ENCODE results near the gene CPT2. TPM values are rescaled to one million over a fixed set of nuclear protein-coding genes. Genes with fewer than 3 reads are reported as not detected.
A peak's percentile ranks its signal among the peaks of the same experiment; 100 is the strongest.

The CPT2 gene
- total and polyA plus RNA-seq, 4 donors, result 27.4 to 109 (median 74.8) TPM

DNA sequence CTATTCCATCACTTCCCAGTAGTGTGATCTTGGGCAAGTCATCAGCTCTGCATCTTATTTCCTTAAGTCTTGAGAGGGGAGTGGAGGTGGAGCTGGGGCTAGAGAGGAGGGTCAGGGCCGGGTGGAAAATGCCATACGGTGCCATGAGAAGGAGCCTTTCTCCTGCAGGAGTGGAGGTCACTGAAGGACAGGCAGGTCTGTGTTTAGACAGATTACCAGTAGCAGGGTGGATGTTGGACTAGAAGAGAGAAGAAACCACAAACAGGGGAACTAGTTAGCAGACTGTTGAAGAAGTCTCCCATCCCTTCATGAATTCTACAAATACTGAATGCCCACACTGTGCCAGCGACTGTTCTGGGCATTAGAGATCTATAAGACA lies 13.9 kb upstream of the CPT2 start:
- peaks cover 21 to 47% (median 39%) of the 10 kb centered on the region in 4 donors for H3K4me1 ChIP-seq (ENCODE audit: control insufficient read depth in 4 of 4, insufficient read depth in 4 of 4, low read length in 3 of 4)
- peak overlapping the region; percentile 79 to 82 for H3K27ac ChIP-seq (ENCODE audit: low read depth in 1 of 2, low read length in 2 of 2)
- no peak for DNase-seq (ENCODE audit: low spot score)
- H3K9ac ChIP-seq (ENCODE audit: low read depth in 1 of 2, low read length in 2 of 2), result peak overlapping the region in 1 of 2 donors; percentile 50
- no peaks in the 10 kb centered on the region for H3K36me3 ChIP-seq (ENCODE audit: control insufficient read depth in 4 of 4, insufficient read depth in 3 of 4, low read depth in 1 of 4, low read length in 3 of 4)
- no peaks in the 10 kb centered on the region for H3K27me3 ChIP-seq (ENCODE audit: control insufficient read depth in 4 of 4, insufficient read depth in 4 of 4, low read length in 3 of 4)
- WGBS, result 46% methylated on average over 3 of the region's 3 CpGs
- TF ChIP-seq, protein P1, sequence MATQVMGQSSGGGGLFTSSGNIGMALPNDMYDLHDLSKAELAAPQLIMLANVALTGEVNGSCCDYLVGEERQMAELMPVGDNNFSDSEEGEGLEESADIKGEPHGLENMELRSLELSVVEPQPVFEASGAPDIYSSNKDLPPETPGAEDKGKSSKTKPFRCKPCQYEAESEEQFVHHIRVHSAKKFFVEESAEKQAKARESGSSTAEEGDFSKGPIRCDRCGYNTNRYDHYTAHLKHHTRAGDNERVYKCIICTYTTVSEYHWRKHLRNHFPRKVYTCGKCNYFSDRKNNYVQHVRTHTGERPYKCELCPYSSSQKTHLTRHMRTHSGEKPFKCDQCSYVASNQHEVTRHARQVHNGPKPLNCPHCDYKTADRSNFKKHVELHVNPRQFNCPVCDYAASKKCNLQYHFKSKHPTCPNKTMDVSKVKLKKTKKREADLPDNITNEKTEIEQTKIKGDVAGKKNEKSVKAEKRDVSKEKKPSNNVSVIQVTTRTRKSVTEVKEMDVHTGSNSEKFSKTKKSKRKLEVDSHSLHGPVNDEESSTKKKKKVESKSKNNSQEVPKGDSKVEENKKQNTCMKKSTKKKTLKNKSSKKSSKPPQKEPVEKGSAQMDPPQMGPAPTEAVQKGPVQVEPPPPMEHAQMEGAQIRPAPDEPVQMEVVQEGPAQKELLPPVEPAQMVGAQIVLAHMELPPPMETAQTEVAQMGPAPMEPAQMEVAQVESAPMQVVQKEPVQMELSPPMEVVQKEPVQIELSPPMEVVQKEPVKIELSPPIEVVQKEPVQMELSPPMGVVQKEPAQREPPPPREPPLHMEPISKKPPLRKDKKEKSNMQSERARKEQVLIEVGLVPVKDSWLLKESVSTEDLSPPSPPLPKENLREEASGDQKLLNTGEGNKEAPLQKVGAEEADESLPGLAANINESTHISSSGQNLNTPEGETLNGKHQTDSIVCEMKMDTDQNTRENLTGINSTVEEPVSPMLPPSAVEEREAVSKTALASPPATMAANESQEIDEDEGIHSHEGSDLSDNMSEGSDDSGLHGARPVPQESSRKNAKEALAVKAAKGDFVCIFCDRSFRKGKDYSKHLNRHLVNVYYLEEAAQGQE (IDR thresholded peaks at IDR 0.05), result no peak
- H3K4me3 ChIP-seq (ENCODE audit: low read depth in 1 of 3, low read length in 3 of 3), result no peak overlapping the region
- no peaks in the 10 kb centered on the region for H3K9me3 ChIP-seq (ENCODE audit: control insufficient read depth in 4 of 4, low read length in 3 of 4)

GRCh38 chr1:53183095-53183990 lies 13.3 kb upstream of the CPT2 start:
- 26% methylated on average over 6 of the region's 6 CpGs for WGBS
- H3K4me1 ChIP-seq (ENCODE audit: control insufficient read depth in 4 of 4, insufficient read depth in 4 of 4, low read length in 3 of 4), result peaks cover 21 to 45% (median 38%) of the 10 kb centered on the region in 4 donors
- H3K9ac ChIP-seq (ENCODE audit: low read depth in 1 of 2, low read length in 2 of 2), result peak overlapping the region in 1 of 2 donors; percentile 26
- TF ChIP-seq FOXA2 (IDR thresholded peaks at IDR 0.05) (peak; percentile 98), HNF4A (conservative IDR thresholded peaks at IDR 0.05) (peak; percentile 98), RAD21 (IDR thresholded peaks at IDR 0.05) (peak; percentile 55 to 56), JUND (IDR thresholded peaks at IDR 0.05) (peak in 1 of 2 donors; percentile 78), GABPA (IDR thresholded peaks at IDR 0.05 in 1 of 2, conservative IDR thresholded peaks at IDR 0.05 in 1 of 2) (peak in 1 of 2 donors; percentile 61), RXRA (IDR thresholded peaks at IDR 0.05) (peak; percentile 97 to 99), YY1 (IDR thresholded peaks at IDR 0.05) (peak; percentile 96), FOXA1 (IDR thresholded peaks at IDR 0.05) (peak; percentile 84), CTCF (IDR thresholded peaks at IDR 0.05; ENCODE audit: low read depth, low read length, missing input control) (no peak), TAF1 (conservative IDR thresholded peaks at IDR 0.05) (no peak), HNF4G (IDR thresholded peaks at IDR 0.05) (peak; percentile 93), SP1 (IDR thresholded peaks at IDR 0.05) (peak; percentile 96), NR2F2 (IDR thresholded peaks at IDR 0.05) (peak; percentile 65), ATF3 (IDR thresholded peaks at IDR 0.05) (peak; percentile 75), EGR1 (IDR thresholded peaks at IDR 0.05; ENCODE audit: low read depth in 2 of 2) (peak in 1 of 2 donors; percentile 64), ZBTB33 (IDR thresholded peaks at IDR 0.05) (peak; percentile 92)
- TF ChIP-seq, protein P1 (IDR thresholded peaks at IDR 0.05), result peak; percentile 81
- TF ChIP-seq, protein P2, sequence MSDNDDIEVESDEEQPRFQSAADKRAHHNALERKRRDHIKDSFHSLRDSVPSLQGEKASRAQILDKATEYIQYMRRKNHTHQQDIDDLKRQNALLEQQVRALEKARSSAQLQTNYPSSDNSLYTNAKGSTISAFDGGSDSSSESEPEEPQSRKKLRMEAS (IDR thresholded peaks at IDR 0.05), result peak; percentile 83
- no peaks in the 10 kb centered on the region for H3K36me3 ChIP-seq (ENCODE audit: control insufficient read depth in 4 of 4, insufficient read depth in 3 of 4, low read depth in 1 of 4, low read length in 3 of 4)
- DNase-seq (ENCODE audit: low spot score), result peak; percentile 76
- H3K27ac ChIP-seq (ENCODE audit: low read depth in 1 of 2, low read length in 2 of 2), result peak overlapping the region; percentile 79 to 82
- H3K27me3 ChIP-seq (ENCODE audit: control insufficient read depth in 4 of 4, insufficient read depth in 4 of 4, low read length in 3 of 4), result no peaks in the 10 kb centered on the region
- H3K9me3 ChIP-seq (ENCODE audit: control insufficient read depth in 4 of 4, low read length in 3 of 4), result no peaks in the 10 kb centered on the region
- no peak overlapping the region for H3K4me3 ChIP-seq (ENCODE audit: low read depth in 1 of 3, low read length in 3 of 3)

Data from liver (tissue), 9 donors.